Raji (cell line): Measurements from ENCODE around the gene ROGDI.

Experiments used
- POLR2A ChIP-seq: IDR thresholded peaks from 2 replicates; pipeline ENCODE4 v1.6.1; 2011; ENCODE audit warnings: low read depth, low read length, control low read depth; ENCODE audit not compliant: insufficient read depth

ROGDI gene

DNA sequence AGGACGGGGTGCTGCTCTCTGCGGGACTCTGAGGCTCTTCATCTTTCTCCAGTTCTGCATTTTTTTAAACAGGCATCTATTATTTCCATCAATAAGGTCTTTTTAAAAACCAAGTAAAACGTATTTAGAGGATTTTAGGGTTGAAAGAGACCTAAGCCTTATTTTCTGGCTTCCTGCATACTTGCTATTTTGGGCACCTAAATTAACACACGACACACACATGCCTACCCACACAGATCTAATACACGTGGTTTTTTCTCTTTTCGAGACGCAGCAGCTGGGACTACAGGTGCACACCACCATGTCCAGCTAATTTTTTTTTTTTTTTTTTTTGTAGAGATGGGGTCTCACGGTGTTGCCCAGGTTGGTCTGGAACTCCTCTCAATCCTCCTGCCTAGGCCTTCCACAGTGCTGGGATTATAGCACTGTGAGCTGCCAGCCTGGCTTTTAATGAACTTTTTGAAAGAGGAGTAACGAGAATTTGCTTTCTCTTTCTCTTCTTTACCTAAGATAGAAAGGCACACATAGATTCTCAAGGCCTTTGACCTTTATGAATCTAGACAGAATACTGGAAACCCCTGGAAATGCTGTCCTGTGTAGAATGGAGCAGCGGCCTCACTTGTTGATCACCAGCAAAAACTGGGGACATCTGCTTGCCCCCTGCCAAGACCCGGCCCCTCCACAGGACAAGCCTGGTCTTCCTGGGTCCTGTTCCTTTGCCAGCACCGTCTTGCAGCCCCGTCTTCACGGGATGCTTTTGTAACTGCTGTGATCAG lies 54.3 kb downstream of the ROGDI start:
- TF ChIP-seq POLR2A: no peak

DNA sequence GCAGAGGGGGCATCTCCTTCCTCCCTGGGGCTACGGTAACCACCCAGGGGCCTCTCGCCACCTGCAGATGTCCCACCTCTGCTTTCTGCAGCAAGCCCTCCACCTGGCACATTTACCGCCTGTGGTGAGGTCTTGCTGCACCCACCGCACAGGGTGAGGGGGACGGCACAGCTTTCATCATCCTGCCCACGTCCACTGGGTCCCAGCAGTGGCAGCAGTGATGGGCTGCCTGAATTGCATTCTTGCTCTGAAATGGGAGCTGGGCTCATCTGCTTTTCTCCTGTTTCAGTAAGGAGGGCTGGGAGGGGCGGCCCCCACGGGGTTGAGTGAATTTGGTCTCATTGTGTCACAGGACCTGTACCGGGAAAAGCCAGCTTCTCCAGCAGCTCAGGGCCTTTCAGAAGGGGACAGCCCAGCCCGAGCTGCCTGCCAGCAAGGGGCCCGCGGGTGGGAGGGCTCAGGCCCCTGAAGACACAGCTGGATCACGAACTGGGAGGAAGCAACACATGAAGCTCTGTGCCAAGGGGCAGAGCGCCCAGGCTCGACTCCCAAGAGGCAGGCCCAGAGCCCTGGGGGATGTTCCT lies 55.4 kb downstream of the ROGDI start:
- no peak for TF ChIP-seq POLR2A
